Measurements from ENCODE around the gene BRD4.
"Not testable (repeated sequence)": the region's sequence is repeated elsewhere in the genome, so short reads cannot be mapped to it uniquely, and the experiment has no call there.

Gene BRD4

GRCh38 chr19:15332311-15332996 is at the start of gene BRD4:
BRD4 (minus strand) TSS chr19:15332539; CDS start chr19:15273099, 59,440 bp downstream.
- DNase-seq (ENCODE audit: low spot score) = peak; percentile 96

- no peak for DNase-seq (ENCODE audit: low spot score)
Measured at GRCh38 chr19:15381864-15382263, 49.5 kb upstream of the BRD4 start.

- no peak for DNase-seq (ENCODE audit: low spot score)
Measured at GRCh38 chr19:15381429-15381828, 49.1 kb upstream of the BRD4 start.

GRCh38 chr19:15379999-15380647 is 47.8 kb upstream of the BRD4 start:
- no peak for DNase-seq (ENCODE audit: low spot score)

GRCh38 chr19:15379083-15379998 is 47.0 kb upstream of the BRD4 start, which contains the start of gene AKAP8:
AKAP8 (minus strand) TSS chr19:15379787; CDS start chr19:15379731, 56 bp downstream.
- DNase-seq (ENCODE audit: low spot score) = peak; percentile 100

- DNase-seq (ENCODE audit: low spot score) = peak; percentile 63
Measured at GRCh38 chr19:15378534-15379082, 46.3 kb upstream of the BRD4 start.

- DNase-seq (ENCODE audit: low spot score) = no peak
Measured at GRCh38 chr19:15374796-15375440, 42.6 kb upstream of the BRD4 start.

- DNase-seq (ENCODE audit: low spot score) = no peak
Measured at GRCh38 chr19:15374105-15374651, 41.8 kb upstream of the BRD4 start.

- no peak for DNase-seq (ENCODE audit: low spot score)
Measured at GRCh38 chr19:15373644-15374043, 41.3 kb upstream of the BRD4 start.

- no peak for DNase-seq (ENCODE audit: low spot score)
Measured at GRCh38 chr19:15372891-15373301, 40.6 kb upstream of the BRD4 start.

GRCh38 chr19:15372470-15372869 is 40.1 kb upstream of the BRD4 start:
- DNase-seq (ENCODE audit: low spot score) = no peak

GRCh38 chr19:15371786-15372380 is 39.5 kb upstream of the BRD4 start:
- no peak for DNase-seq (ENCODE audit: low spot score)

GRCh38 chr19:15371119-15371518 is 38.8 kb upstream of the BRD4 start:
- no peak for DNase-seq (ENCODE audit: low spot score)

- no peak for DNase-seq (ENCODE audit: low spot score)
Measured at GRCh38 chr19:15369594-15369891, 37.2 kb upstream of the BRD4 start.

- DNase-seq (ENCODE audit: low spot score) = no peak
Measured at GRCh38 chr19:15368798-15369593, 36.7 kb upstream of the BRD4 start.

- no peak for DNase-seq (ENCODE audit: low spot score)
Measured at GRCh38 chr19:15368051-15368632, 35.8 kb upstream of the BRD4 start.

- DNase-seq (ENCODE audit: low spot score) = no peak
Measured at GRCh38 chr19:15367439-15367838, 35.1 kb upstream of the BRD4 start.

- DNase-seq (ENCODE audit: low spot score) = no peak
Measured at GRCh38 chr19:15365264-15365663, 32.9 kb upstream of the BRD4 start.

GRCh38 chr19:15363791-15364190 is 31.5 kb upstream of the BRD4 start:
- DNase-seq (ENCODE audit: low spot score) = not testable (repeated sequence)

GRCh38 chr19:15363048-15363447 is 30.7 kb upstream of the BRD4 start:
- not testable (repeated sequence) for DNase-seq (ENCODE audit: low spot score)

All from D341Med (cell line).